NCI-H1694 (cell line): Measurements from ENCODE around the gene HCST.
"Not testable (repeated sequence)": the region's sequence is repeated elsewhere in the genome, so short reads cannot be mapped to it uniquely, and the experiment has no call there.

Source experiments
- DNase-seq: peaks from one replicate; lab custom pipeline; 2025; lab: John Stamatoyannopoulos, UW

The HCST gene

GRCh38 chr19:35879770-35880317 is 22.5 kb upstream of the HCST start:
- no peak for DNase-seq

GRCh38 chr19:35882114-35882832 is 20.1 kb upstream of the HCST start:
- DNase-seq = peak; percentile 92

- DNase-seq = no peak
Observed at GRCh38 chr19:35883882-35884281, 18.4 kb upstream of the HCST start.

GRCh38 chr19:35885225-35885738 is 17.0 kb upstream of the HCST start:
- DNase-seq = no peak

GRCh38 chr19:35885904-35886303 is 16.4 kb upstream of the HCST start:
- no peak for DNase-seq

GRCh38 chr19:35887197-35887596 is 15.1 kb upstream of the HCST start:
- DNase-seq = no peak

- no peak for DNase-seq
Observed at GRCh38 chr19:35888398-35888797, 13.9 kb upstream of the HCST start.

GRCh38 chr19:35889370-35890112 is 12.8 kb upstream of the HCST start:
- no peak for DNase-seq

GRCh38 chr19:35890113-35890650 is 12.1 kb upstream of the HCST start:
- DNase-seq = no peak

- not testable (repeated sequence) for DNase-seq
Observed at GRCh38 chr19:35891819-35892218, 10.5 kb upstream of the HCST start.

- DNase-seq = no peak
Observed at GRCh38 chr19:35894342-35894741, 8.0 kb upstream of the HCST start.

- no peak for DNase-seq
Observed at GRCh38 chr19:35895911-35896642, 6.3 kb upstream of the HCST start.

GRCh38 chr19:35896643-35897040 is 5.7 kb upstream of the HCST start:
- DNase-seq = no peak

GRCh38 chr19:35897706-35898451 is 4.5 kb upstream of the HCST start:
- no peak for DNase-seq

GRCh38 chr19:35898499-35898809 is 3.9 kb upstream of the HCST start:
- no peak for DNase-seq

GRCh38 chr19:35899547-35900214 is 2.6 kb upstream of the HCST start:
- DNase-seq = peak; percentile 61

GRCh38 chr19:35901055-35901644 is 1.2 kb upstream of the HCST start:
- no peak for DNase-seq

- DNase-seq = no peak
Observed at GRCh38 chr19:35902870-35903475, 644 bp downstream of the HCST start.

- no peak for DNase-seq
Observed at GRCh38 chr19:35903550-35904179, 1.3 kb downstream of the HCST start.
